ENCODE results near the gene WBP2NL.
A peak's percentile ranks its signal among the peaks of the same experiment; 100 is the strongest.

The WBP2NL gene

GRCh38 chr22:41987276-41987675, 11.3 kb upstream of the WBP2NL start:
- peaks cover 18% of the 10 kb centered on the region for H3K27me3 Mint-ChIP-seq
- no peak overlapping the region for H3K27ac Mint-ChIP-seq (ENCODE audit: low read depth)
- H3K4me1 Mint-ChIP-seq = no peaks in the 10 kb centered on the region
- no peaks in the 10 kb centered on the region for H3K9me3 Mint-ChIP-seq
- H3K4me3 Mint-ChIP-seq = no peak overlapping the region
- DNase-seq (ENCODE audit: low spot score in 2 of 2) = no peak
- H3K36me3 Mint-ChIP-seq (ENCODE audit: insufficient read depth) = peaks cover 2% of the 10 kb centered on the region
- no peak for ATAC-seq (replicated peaks; ENCODE audit: extremely low read depth, poor library complexity, severe bottlenecking)

- ATAC-seq (replicated peaks; ENCODE audit: extremely low read depth, poor library complexity, severe bottlenecking) (no peak), DNase-seq (ENCODE audit: low spot score in 2 of 2) (no peak)
- no peaks in the 10 kb centered on the region for H3K9me3 Mint-ChIP-seq
- H3K27ac Mint-ChIP-seq (ENCODE audit: low read depth) = no peak overlapping the region
- H3K27me3 Mint-ChIP-seq = peaks cover 18% of the 10 kb centered on the region
- peaks cover 2% of the 10 kb centered on the region for H3K36me3 Mint-ChIP-seq (ENCODE audit: insufficient read depth)
- H3K4me1 Mint-ChIP-seq = no peaks in the 10 kb centered on the region
- H3K4me3 Mint-ChIP-seq = no peak overlapping the region
Measured at GRCh38 chr22:41989246-41989645, 9.3 kb upstream of the WBP2NL start.

DNA sequence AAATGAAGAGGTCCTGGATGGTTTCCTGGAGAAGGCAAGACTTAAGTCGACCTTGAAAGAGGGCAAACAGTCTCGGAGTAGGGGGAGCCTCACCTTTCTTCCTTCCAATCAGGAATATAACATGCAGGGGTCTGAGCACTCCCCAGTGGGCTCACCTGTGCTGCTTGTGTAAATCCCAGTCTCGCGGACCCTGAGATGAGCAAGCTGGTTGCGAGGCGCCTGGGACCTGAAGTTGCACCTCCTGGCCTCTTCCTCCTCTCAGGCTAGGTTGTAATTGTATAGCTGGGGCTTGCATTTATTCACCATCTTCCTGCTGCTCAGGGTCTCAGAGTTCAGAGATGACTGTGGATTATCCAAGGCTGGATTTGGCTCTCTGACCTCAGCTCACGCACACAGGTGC, 7.5 kb upstream of the WBP2NL start:
- ATAC-seq (replicated peaks; ENCODE audit: extremely low read depth, poor library complexity, severe bottlenecking) (no peak), DNase-seq (ENCODE audit: low spot score in 2 of 2) (no peak)
- H3K4me3 Mint-ChIP-seq = no peak overlapping the region
- no peak overlapping the region for H3K27ac Mint-ChIP-seq (ENCODE audit: low read depth)
- H3K27me3 Mint-ChIP-seq = peaks cover 18% of the 10 kb centered on the region
- H3K36me3 Mint-ChIP-seq (ENCODE audit: insufficient read depth) = peaks cover 2% of the 10 kb centered on the region
- H3K4me1 Mint-ChIP-seq = no peaks in the 10 kb centered on the region
- H3K9me3 Mint-ChIP-seq = no peaks in the 10 kb centered on the region

DNA sequence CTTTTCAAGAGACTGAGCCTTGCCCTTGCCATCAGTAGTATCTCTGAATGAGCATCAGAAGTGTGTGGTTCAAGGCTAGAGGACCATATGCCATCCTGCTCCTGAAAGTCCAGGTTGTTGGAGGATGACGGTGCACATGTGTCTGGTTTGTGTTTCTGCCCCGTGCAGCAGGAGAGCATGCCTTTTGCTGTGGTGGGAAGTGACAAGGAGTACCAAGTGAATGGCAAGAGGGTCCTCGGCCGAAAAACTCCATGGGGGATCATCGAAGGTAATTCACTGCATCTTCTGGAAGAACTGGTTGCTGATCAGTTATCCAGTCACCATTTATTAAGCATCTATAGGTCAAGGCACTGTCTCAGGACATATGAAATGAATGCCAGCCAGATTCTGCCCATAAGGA, 6.1 kb upstream of the WBP2NL start:
- peaks cover 2% of the 10 kb centered on the region for H3K36me3 Mint-ChIP-seq (ENCODE audit: insufficient read depth)
- ATAC-seq (replicated peaks; ENCODE audit: extremely low read depth, poor library complexity, severe bottlenecking) (no peak), DNase-seq (ENCODE audit: low spot score in 2 of 2) (no peak)
- H3K9me3 Mint-ChIP-seq = no peaks in the 10 kb centered on the region
- H3K27ac Mint-ChIP-seq (ENCODE audit: low read depth) = no peak overlapping the region
- H3K4me3 Mint-ChIP-seq = no peak overlapping the region
- H3K27me3 Mint-ChIP-seq = peaks cover 18% of the 10 kb centered on the region
- H3K4me1 Mint-ChIP-seq = no peaks in the 10 kb centered on the region

GRCh38 chr22:41995211-41995610, 3.4 kb upstream of the WBP2NL start:
- peaks cover 5% of the 10 kb centered on the region for H3K9me3 Mint-ChIP-seq
- peaks cover 8% of the 10 kb centered on the region for H3K27me3 Mint-ChIP-seq
- DNase-seq (ENCODE audit: low spot score in 2 of 2) (no peak), ATAC-seq (replicated peaks; ENCODE audit: extremely low read depth, poor library complexity, severe bottlenecking) (no peak)
- no peak overlapping the region for H3K27ac Mint-ChIP-seq (ENCODE audit: low read depth)
- H3K4me1 Mint-ChIP-seq = peaks cover 18% of the 10 kb centered on the region
- no peak overlapping the region for H3K4me3 Mint-ChIP-seq
- peaks cover 6% of the 10 kb centered on the region for H3K36me3 Mint-ChIP-seq (ENCODE audit: insufficient read depth)

GRCh38 chr22:41996826-41997225, 1.8 kb upstream of the WBP2NL start:
- no peak overlapping the region for H3K27ac Mint-ChIP-seq (ENCODE audit: low read depth)
- H3K9me3 Mint-ChIP-seq = peaks cover 5% of the 10 kb centered on the region
- peaks cover 18% of the 10 kb centered on the region for H3K4me1 Mint-ChIP-seq
- no peaks in the 10 kb centered on the region for H3K27me3 Mint-ChIP-seq
- no peak overlapping the region for H3K4me3 Mint-ChIP-seq
- peaks cover 6% of the 10 kb centered on the region for H3K36me3 Mint-ChIP-seq (ENCODE audit: insufficient read depth)
- ATAC-seq (replicated peaks; ENCODE audit: extremely low read depth, poor library complexity, severe bottlenecking) = no peak
- no peak for DNase-seq (ENCODE audit: low spot score in 2 of 2)

DNA sequence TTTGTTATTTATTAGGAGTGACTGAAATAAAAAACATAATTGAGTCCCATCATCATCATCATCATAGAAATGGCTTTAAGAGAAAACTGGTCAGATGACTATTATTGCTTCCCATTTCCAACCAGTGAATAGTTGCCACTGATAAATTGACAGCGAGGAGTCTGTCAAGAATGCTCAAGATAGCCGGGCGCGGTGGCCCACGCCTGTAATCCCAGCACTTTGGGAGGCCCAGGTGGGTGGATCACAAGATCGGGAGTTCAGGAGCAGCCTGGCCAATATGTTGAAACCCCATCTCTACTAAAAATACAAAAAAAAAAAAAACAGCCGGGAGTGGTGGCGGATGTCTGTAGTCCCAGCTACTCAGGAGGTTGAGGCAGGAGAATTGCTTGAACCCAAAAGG, 1.9 kb downstream of the WBP2NL start:
- no peak for ATAC-seq (replicated peaks; ENCODE audit: extremely low read depth, poor library complexity, severe bottlenecking)
- peaks cover 18% of the 10 kb centered on the region for H3K4me1 Mint-ChIP-seq
- no peak overlapping the region for H3K27ac Mint-ChIP-seq (ENCODE audit: low read depth)
- H3K27me3 Mint-ChIP-seq = no peaks in the 10 kb centered on the region
- H3K9me3 Mint-ChIP-seq = peaks cover 5% of the 10 kb centered on the region
- peaks cover 7% of the 10 kb centered on the region for H3K36me3 Mint-ChIP-seq (ENCODE audit: insufficient read depth)
- peak overlapping the region; percentile 61 for H3K4me3 Mint-ChIP-seq
- no peak for DNase-seq (ENCODE audit: low spot score in 2 of 2)

DNA sequence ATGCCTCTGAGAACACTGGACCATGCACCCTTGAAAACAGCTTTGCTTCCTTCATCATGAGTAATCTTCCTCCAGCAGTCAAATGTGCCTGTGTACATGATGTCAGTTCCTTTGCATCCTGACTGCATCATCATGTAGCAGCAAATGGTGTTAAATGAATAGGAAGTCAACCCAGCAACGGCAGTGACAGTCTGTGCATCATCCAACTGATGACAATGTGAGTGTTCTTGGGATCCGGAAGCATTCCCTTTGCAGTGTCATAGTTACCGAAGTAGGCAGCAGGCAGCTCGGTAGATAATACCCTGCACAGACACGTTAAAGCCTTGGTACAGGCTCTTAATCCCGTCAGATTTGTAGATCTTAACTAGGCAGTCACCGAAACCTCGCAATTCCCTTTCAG, 2.5 kb downstream of the WBP2NL start:
- Mint-ChIP-seq H3K27me3 (no peaks in the 10 kb centered on the region), H3K4me3 (no peak overlapping the region), H3K27ac (ENCODE audit: low read depth) (no peak overlapping the region), H3K36me3 (ENCODE audit: insufficient read depth) (peaks cover 7% of the 10 kb centered on the region), H3K9me3 (peaks cover 5% of the 10 kb centered on the region), H3K4me1 (peaks cover 18% of the 10 kb centered on the region)
- no peak for DNase-seq (ENCODE audit: low spot score in 2 of 2)
- no peak for ATAC-seq (replicated peaks; ENCODE audit: extremely low read depth, poor library complexity, severe bottlenecking)

DNA sequence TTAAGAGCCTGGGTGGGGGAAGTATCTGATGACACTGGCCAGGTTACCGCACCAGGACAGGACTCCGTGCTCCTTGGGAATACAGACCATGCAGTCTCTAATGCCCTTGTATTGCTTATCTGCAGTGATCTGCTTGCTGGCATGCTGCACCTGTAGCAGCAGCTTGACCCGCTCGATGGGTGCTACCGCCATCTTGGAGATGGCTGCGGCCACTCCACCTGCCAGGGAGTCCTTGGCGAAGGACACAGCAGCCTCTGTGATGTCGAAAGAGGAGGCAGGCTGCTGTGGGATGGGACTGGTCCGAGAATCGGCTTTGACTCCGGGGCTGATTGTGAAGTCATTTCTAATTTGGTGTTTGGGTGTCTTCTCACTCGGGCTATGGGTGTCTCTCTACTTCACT, 3.1 kb downstream of the WBP2NL start:
- no peak overlapping the region for H3K4me3 Mint-ChIP-seq
- no peaks in the 10 kb centered on the region for H3K27me3 Mint-ChIP-seq
- H3K36me3 Mint-ChIP-seq (ENCODE audit: insufficient read depth) = peaks cover 7% of the 10 kb centered on the region
- H3K27ac Mint-ChIP-seq (ENCODE audit: low read depth) = no peak overlapping the region
- H3K4me1 Mint-ChIP-seq = peaks cover 18% of the 10 kb centered on the region
- ATAC-seq (replicated peaks; ENCODE audit: extremely low read depth, poor library complexity, severe bottlenecking) = no peak
- peaks cover 5% of the 10 kb centered on the region for H3K9me3 Mint-ChIP-seq
- no peak for DNase-seq (ENCODE audit: low spot score in 2 of 2)

- ATAC-seq (replicated peaks; ENCODE audit: extremely low read depth, poor library complexity, severe bottlenecking) (no peak), DNase-seq (ENCODE audit: low spot score in 2 of 2) (no peak)
- Mint-ChIP-seq H3K4me3 (no peak overlapping the region), H3K27me3 (peaks cover 18% of the 10 kb centered on the region), H3K36me3 (ENCODE audit: insufficient read depth) (peaks cover 5% of the 10 kb centered on the region), H3K4me1 (no peaks in the 10 kb centered on the region), H3K9me3 (no peaks in the 10 kb centered on the region), H3K27ac (ENCODE audit: low read depth) (no peak overlapping the region)
Measured at GRCh38 chr22:42007922-42008321, 9.3 kb downstream of the WBP2NL start.

- Mint-ChIP-seq H3K4me1 (no peaks in the 10 kb centered on the region), H3K4me3 (no peak overlapping the region), H3K9me3 (no peaks in the 10 kb centered on the region), H3K36me3 (ENCODE audit: insufficient read depth) (peaks cover 2% of the 10 kb centered on the region), H3K27me3 (peaks cover 33% of the 10 kb centered on the region), H3K27ac (ENCODE audit: low read depth) (no peak overlapping the region)
- no peak for ATAC-seq (replicated peaks; ENCODE audit: extremely low read depth, poor library complexity, severe bottlenecking)
- DNase-seq (ENCODE audit: low spot score in 2 of 2) = no peak
Measured at GRCh38 chr22:42010778-42011177, 12.2 kb downstream of the WBP2NL start.

DNA sequence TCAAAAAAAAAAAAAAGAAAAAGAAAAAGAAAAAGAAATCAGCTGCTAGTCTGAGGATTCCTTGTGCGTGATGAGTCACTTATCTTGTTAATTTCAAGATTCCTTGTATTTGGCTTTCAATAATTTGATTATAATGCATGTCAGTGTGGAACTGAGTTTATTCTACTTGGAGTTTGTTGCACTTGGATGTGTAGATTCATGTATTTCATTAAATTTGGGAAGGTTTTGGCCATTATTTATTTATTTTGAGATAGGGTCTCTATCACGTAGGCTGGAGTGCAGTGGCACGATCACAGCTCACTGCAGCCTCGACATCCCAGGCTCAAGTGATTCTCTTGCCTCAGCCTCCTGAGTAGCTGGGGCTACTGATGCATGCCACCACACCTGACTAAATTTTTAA, 14.8 kb downstream of the WBP2NL start:
- H3K36me3 Mint-ChIP-seq (ENCODE audit: insufficient read depth) = peaks cover 2% of the 10 kb centered on the region
- no peak overlapping the region for H3K27ac Mint-ChIP-seq (ENCODE audit: low read depth)
- ATAC-seq (replicated peaks; ENCODE audit: extremely low read depth, poor library complexity, severe bottlenecking) = no peak
- no peaks in the 10 kb centered on the region for H3K9me3 Mint-ChIP-seq
- DNase-seq (ENCODE audit: low spot score in 2 of 2) = no peak
- H3K27me3 Mint-ChIP-seq = peaks cover 51% of the 10 kb centered on the region
- no peaks in the 10 kb centered on the region for H3K4me1 Mint-ChIP-seq
- H3K4me3 Mint-ChIP-seq = no peak overlapping the region

DNA sequence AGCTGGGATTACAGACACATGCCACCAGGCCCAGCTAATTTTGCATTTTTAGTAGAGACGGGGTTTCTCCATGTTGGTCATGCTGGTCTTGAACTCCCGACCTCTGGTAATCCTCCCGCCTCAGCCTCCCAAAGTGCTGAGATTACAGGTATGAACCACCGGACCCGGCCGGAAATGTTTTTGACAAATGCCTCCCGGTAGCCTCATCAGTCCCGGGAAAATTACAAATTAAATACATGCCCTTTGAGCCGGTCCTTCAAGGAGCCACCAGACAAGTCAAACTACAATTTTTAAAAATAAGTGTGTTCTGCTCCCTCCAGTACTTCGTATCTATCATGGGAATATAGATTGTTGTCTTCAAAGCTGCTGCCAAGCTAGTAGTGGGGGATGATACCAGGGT, 17.5 kb downstream of the WBP2NL start:
- Mint-ChIP-seq H3K4me3 (no peak overlapping the region), H3K27ac (ENCODE audit: low read depth) (no peak overlapping the region), H3K9me3 (no peaks in the 10 kb centered on the region), H3K27me3 (peaks cover 44% of the 10 kb centered on the region), H3K4me1 (no peaks in the 10 kb centered on the region), H3K36me3 (ENCODE audit: insufficient read depth) (peaks cover 2% of the 10 kb centered on the region)
- DNase-seq (ENCODE audit: low spot score in 2 of 2) = no peak
- ATAC-seq (replicated peaks; ENCODE audit: extremely low read depth, poor library complexity, severe bottlenecking) = no peak

DNA sequence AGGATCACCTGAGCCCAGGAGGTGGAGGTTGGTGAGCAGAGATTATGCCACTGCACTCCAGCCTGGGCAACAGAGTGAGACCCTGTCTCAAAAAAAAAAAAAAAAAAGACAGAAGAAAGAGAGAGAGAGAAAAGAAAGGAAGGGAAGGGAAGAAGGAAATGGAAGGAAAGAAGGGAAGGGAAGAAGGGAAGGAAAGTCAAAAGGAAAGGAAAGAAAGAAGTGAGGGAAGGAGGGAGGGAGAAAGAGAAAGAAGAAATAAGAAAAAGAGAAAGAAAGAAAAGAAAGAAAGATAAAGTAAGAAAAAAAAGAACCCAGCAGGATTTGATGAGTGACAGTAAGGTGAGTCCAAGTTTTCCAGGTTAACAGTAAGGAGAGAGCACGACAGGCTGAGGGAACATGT, 19.6 kb downstream of the WBP2NL start:
- DNase-seq (ENCODE audit: low spot score in 2 of 2) (no peak), ATAC-seq (replicated peaks; ENCODE audit: extremely low read depth, poor library complexity, severe bottlenecking) (no peak)
- H3K36me3 Mint-ChIP-seq (ENCODE audit: insufficient read depth) = no peaks in the 10 kb centered on the region
- no peaks in the 10 kb centered on the region for H3K9me3 Mint-ChIP-seq
- no peak overlapping the region for H3K4me3 Mint-ChIP-seq
- H3K27me3 Mint-ChIP-seq = peaks cover 33% of the 10 kb centered on the region
- no peak overlapping the region for H3K27ac Mint-ChIP-seq (ENCODE audit: low read depth)
- H3K4me1 Mint-ChIP-seq = no peaks in the 10 kb centered on the region
